A549 (cell line): ENCODE measurements around the gene SPACA6. TPM values are rescaled to one million over a fixed set of nuclear protein-coding genes. Genes with fewer than 3 reads are reported as not detected.
A peak's percentile ranks its signal among the peaks of the same experiment; 100 is the strongest.

Experiments
- ATAC-seq, 2 experiments: fragments of 200-7000 bp in 1 of 2; fragments of >200 bp in 1 of 2; cut with Nextera tagmentation in 1 of 2; cut with Tn5 transposase in 1 of 2; 3 replicates each; pipeline versions ENCODE4 v1.8.0 to v1.9.1; 2018 to 2020; ENCODE audit warnings: mild to moderate bottlenecking in 1 of 2, moderate library complexity in 1 of 2
- CTCF ChIA-PET: fragments of 300-600 bp; sonication (Branson Sonifier 250); formaldehyde crosslinking; extraction: SDS; loops from one replicate; lab custom pipeline; 2021; ENCODE audit warnings: antibody characterized with exemption, inconsistent platforms; lab: Yijun Ruan, JAX
- POLR2A ChIA-PET: fragments of 350-600 bp; formaldehyde crosslinking; extraction: SDS; loops from one replicate; lab custom pipeline; 2021; ENCODE audit warnings: antibody characterized with exemption, inconsistent platforms; lab: Yijun Ruan, JAX
- DNase-seq, 2 experiments: peaks; one replicate each; pipeline versions ENCODE4 v3.0.0 to v3.0.0-alpha.2; 2011 to 2016; ENCODE audit warnings: low read depth in 1 of 2, low spot score in 1 of 2
- FAIRE-seq: peaks from 2 replicates; lab custom pipeline; 2011; peaks lifted over from hg19 to GRCh38; lab: Jason Lieb, UNC
- H3K27ac ChIP-seq, 2 experiments: fragments of >200 bp; sonication (Bioruptor Twin); formaldehyde crosslinking; 3 replicates each; pipeline ENCODE4 v1.5.1; 2016 to 2017
- H3K4me1 ChIP-seq: fragments of >200 bp; sonication (Bioruptor Twin); formaldehyde crosslinking; 3 replicates; pipeline ENCODE4 v1.6.1; 2016
- H3K4me2 ChIP-seq: fragments of >200 bp; sonication (Bioruptor Twin); formaldehyde crosslinking; 3 replicates; pipeline ENCODE4 v1.6.1; 2016
- H3K4me3 ChIP-seq: fragments of >200 bp; sonication (Bioruptor Twin); formaldehyde crosslinking; 3 replicates; pipeline ENCODE4 v1.5.1; 2016
- H3K9me3 ChIP-seq: fragments of >200 bp; sonication (Bioruptor Twin); formaldehyde crosslinking; 3 replicates; pipeline ENCODE4 v1.6.1; 2016
- BHLHE40 ChIP-seq: IDR thresholded peaks from 2 replicates; pipeline ENCODE4 v1.6.1; 2012; ENCODE audit warnings: low read depth, low read length, inconsistent platforms
- CBX2 ChIP-seq: fragments of 200-600 bp; sonication (generic); IDR thresholded peaks from 2 replicates; pipeline ENCODE4 v1.6.1; 2016; ENCODE audit warnings: low read depth, mild to moderate bottlenecking, borderline replicate concordance
- CHD2 ChIP-seq: fragments of 150-350 bp; IDR thresholded peaks from 2 replicates; pipeline ENCODE4 v1.6.1; 2014; ENCODE audit warnings: low read length; ENCODE audit not compliant: partially characterized antibody
- CHD4 ChIP-seq: fragments of 200-600 bp; sonication (generic); IDR thresholded peaks from 2 replicates; pipeline ENCODE4 v1.6.1; 2016; ENCODE audit warnings: antibody characterized with exemption, mild to moderate bottlenecking, borderline replicate concordance
- EHMT2 ChIP-seq: fragments of 200-600 bp; sonication (generic); IDR thresholded peaks from 2 replicates; pipeline ENCODE4 v1.6.1; 2016; ENCODE audit warnings: antibody characterized with exemption, low read depth, mild to moderate bottlenecking, moderate library complexity
- GATA3 ChIP-seq: IDR thresholded peaks from 2 replicates; pipeline ENCODE4 v1.6.1; 2012; ENCODE audit warnings: borderline replicate concordance
- HDAC2 ChIP-seq: fragments of 200-600 bp; sonication (generic); IDR thresholded peaks from 2 replicates; pipeline ENCODE4 v1.6.1; 2016
- HOXA7 ChIP-seq: fragments of 250-450 bp; sonication (Bioruptor Pico); IDR thresholded peaks from 2 replicates; pipeline ENCODE4 v1.5.0; 2020; ENCODE audit warnings: mild to moderate bottlenecking, moderate library complexity
- JUN ChIP-seq, 2 experiments: fragments of >200 bp; sonication (Bioruptor Twin); formaldehyde crosslinking; IDR thresholded peaks; 2 replicates in 1 of 2; 3 replicates in 1 of 2; pipeline ENCODE4 v1.6.1; 2016 to 2017
- NFE2L2 ChIP-seq: fragments of 150-350 bp; conservative IDR thresholded peaks from 2 replicates; pipeline ENCODE4 v1.6.1; 2014; ENCODE audit warnings: low read length
- NPAS2 ChIP-seq: fragments of 250-450 bp; sonication (Bioruptor Pico); IDR thresholded peaks from 2 replicates; pipeline ENCODE4 v1.8.0; 2022; ENCODE audit warnings: mild to moderate bottlenecking, moderate library complexity, borderline replicate concordance
- POLR2A ChIP-seq: IDR thresholded peaks from 2 replicates; pipeline ENCODE4 v1.6.1; 2012; ENCODE audit warnings: mild to moderate bottlenecking, low read length
- POLR2AphosphoS2 ChIP-seq: conservative IDR thresholded peaks from 2 replicates; pipeline ENCODE4 v1.6.1; 2012; ENCODE audit warnings: low read length, improper control_type of control experiment, inconsistent platforms
- RAD21 ChIP-seq, 2 experiments: fragments of >200 bp in 1 of 2; sonication (Bioruptor Twin) in 1 of 2; formaldehyde crosslinking in 1 of 2; IDR thresholded peaks in 1 of 2; conservative IDR thresholded peaks in 1 of 2; 2 replicates in 1 of 2; 3 replicates in 1 of 2; pipeline ENCODE4 v1.6.1; 2012 to 2018; ENCODE audit warnings: inconsistent platforms in 1 of 2
- RARB ChIP-seq: fragments of 250-450 bp; sonication (Bioruptor Pico); IDR thresholded peaks from 2 replicates; pipeline ENCODE4 v1.8.0; 2021; ENCODE audit warnings: mild to moderate bottlenecking, moderate library complexity
- RNF2 ChIP-seq: fragments of 200-600 bp; sonication (generic); IDR thresholded peaks from 2 replicates; pipeline ENCODE4 v1.6.1; 2016; ENCODE audit warnings: low read depth, mild to moderate bottlenecking, antibody characterized with exemption, moderate library complexity, borderline replicate concordance
- TFCP2L1 ChIP-seq: fragments of 250-450 bp; sonication (Bioruptor Pico); IDR thresholded peaks from 2 replicates; pipeline ENCODE4 v1.5.0; 2021; ENCODE audit warnings: mild to moderate bottlenecking
- WGBS: methylation state at CpG from one replicate; pipeline ENCODE4 v1.1.6; 2017; ENCODE audit errors: missing lambda C conversion rate; 5-methylcytosine and 5-hydroxymethylcytosine counted together
- polyA plus RNA-seq, 4 experiments: library from polyadenylated mRNA; depleted of rRNA in 3 of 4; stranded (reverse); fragments of >200 nt; fragmentation: RNase III in 1 of 4; extraction: RNeasy Plus Mini Kit Qiagen cat#74134 plus additional on column Dnase treatment in 1 of 4; gene quantifications; 2 replicates in 3 of 4; 3 replicates in 1 of 4; pipeline ENCODE4 v1.2.3, GENCODE V29; 2011 to 2017
- TF ChIP-seq, protein P1 (sequence below): fragments of 450-650 bp; IDR thresholded peaks from 2 replicates; pipeline ENCODE4 v1.6.1; 2014; ENCODE audit warnings: antibody characterized with exemption
- TF ChIP-seq, protein P2 (sequence below): fragments of >200 bp; sonication (Bioruptor Twin); formaldehyde crosslinking; IDR thresholded peaks from 2 replicates; pipeline ENCODE4 v1.6.1; 2016

Gene SPACA6
- polyA plus RNA-seq, 2 of the 4 experiments (the other 2 are of a cell fraction): 9.5 to 36.4 TPM

DNA sequence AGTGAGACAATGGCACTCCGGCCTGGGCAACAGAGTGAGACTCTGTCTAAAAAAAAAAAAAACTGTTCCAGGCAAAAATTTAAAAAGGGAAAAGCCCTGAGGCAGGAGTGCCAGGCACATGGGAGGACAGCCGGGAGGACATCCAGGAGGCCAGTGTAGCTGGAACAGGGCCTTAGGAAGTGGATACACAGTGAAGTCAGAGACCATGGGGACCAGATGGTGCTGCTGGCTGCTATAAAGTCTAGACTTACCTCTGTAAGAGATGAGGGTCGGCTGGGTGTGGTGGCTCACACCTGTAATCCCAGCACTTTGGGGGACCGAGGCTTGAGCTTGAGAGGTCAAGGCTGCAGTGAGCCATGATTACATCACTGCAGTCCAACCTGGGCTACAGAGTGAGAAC lies 15.7 kb downstream of the SPACA6 start:
- DNase-seq (no peak), ATAC-seq (no peak), FAIRE-seq (no peak)
- CTCF ChIA-PET: no interaction called here
- Histone ChIP-seq H3K9me3 (no peaks in the 10 kb centered on the region), H3K4me2 (no peak overlapping the region), H3K4me3 (no peak overlapping the region), H3K4me1 (peaks cover 12% of the 10 kb centered on the region; the same call in 2 of the 3 replicates), H3K27ac (no peak overlapping the region)
- TF ChIP-seq HOXA7 (CRISPR knock-in tag): no peak
- TF ChIP-seq JUN (IDR thresholded peaks at IDR 0.05): peak in 1 of 2 experiments; percentile 30; a peak in 2 of 5 replicates
- 88% methylated on average over 4 of the region's 4 CpGs for WGBS
- POLR2A ChIA-PET: no interaction called here

GRCh38 chr19:51709575-51709974 lies 16.4 kb downstream of the SPACA6 start:
- no peak for DNase-seq
- H3K9me3 ChIP-seq: no peaks in the 10 kb centered on the region
- POLR2A ChIA-PET: interaction anchor here (0.8 kb wide), 1 partner anchor 21 kb away, joined by 3 read pairs; no protein-coding TSS in a partner anchor
- CTCF ChIA-PET: interaction anchor here (1.3 kb wide), 1 partner anchor 288 kb away, joined by 4 read pairs; no protein-coding TSS in a partner anchor
- TF ChIP-seq POLR2A (0 out of 2 replicates have a peak, but pooled peaks have one; percentile 14), POLR2AphosphoS2 (0 out of 2 replicates have a peak, but pooled peaks have one; percentile 35), TFCP2L1 (CRISPR knock-in tag) (no peak), RNF2 (no peak), NFE2L2 (no peak), RARB (no peak)
- TF ChIP-seq, protein P1, sequence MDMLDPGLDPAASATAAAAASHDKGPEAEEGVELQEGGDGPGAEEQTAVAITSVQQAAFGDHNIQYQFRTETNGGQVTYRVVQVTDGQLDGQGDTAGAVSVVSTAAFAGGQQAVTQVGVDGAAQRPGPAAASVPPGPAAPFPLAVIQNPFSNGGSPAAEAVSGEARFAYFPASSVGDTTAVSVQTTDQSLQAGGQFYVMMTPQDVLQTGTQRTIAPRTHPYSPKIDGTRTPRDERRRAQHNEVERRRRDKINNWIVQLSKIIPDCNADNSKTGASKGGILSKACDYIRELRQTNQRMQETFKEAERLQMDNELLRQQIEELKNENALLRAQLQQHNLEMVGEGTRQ: no peak
- TF ChIP-seq, all 56 proteins: peak for 2
- peaks cover 9% of the 10 kb centered on the region; the same call in 2 of the 3 replicates for H3K4me1 ChIP-seq
- H3K4me3 ChIP-seq: no peak overlapping the region
- ATAC-seq: peak in 1 of 2 experiments; percentile 3; a peak in 3 of 6 replicates
- H3K27ac ChIP-seq: no peak overlapping the region
- no peak overlapping the region for H3K4me2 ChIP-seq
- FAIRE-seq: no peak
- WGBS: 88% methylated on average over 6 of the region's 6 CpGs

DNA sequence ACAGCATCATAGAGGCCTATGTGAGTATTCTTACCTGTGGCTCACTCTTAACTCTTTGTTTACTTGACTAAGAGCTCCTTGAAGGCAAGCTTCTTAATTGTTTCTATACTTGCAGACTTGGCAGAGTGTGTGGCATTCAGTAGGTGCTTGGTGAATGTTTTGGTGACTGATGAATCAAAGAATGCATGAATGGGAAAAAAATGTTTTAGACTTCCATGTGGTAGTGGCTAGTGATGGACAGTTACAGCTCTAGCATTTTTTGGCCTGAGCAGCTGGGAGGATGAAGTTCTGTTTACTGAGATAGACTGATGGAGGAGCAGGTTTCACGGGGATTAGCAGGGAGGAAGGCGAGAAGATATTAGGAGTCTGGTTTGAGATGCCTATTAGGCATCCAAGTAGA lies 17.0 kb downstream of the SPACA6 start:
- Histone ChIP-seq H3K4me3 (no peak overlapping the region), H3K27ac (no peak overlapping the region), H3K4me1 (peaks cover 3% of the 10 kb centered on the region; the same call in 2 of the 3 replicates), H3K4me2 (no peak overlapping the region), H3K9me3 (0 out of 3 replicates have a peak, but pooled peaks cover 4% of the 10 kb centered on the region)
- ATAC-seq (no peak), DNase-seq (no peak), FAIRE-seq (no peak)
- ChIA-PET CTCF (interaction anchor here (0.7 to 1.3 kb wide), 2 partner anchors 29 to 289 kb away, joined by 3 to 4 read pairs; no protein-coding TSS in a partner anchor), POLR2A (interaction anchor here (0.8 kb wide), 1 partner anchor 21 kb away, joined by 3 read pairs; no protein-coding TSS in a partner anchor)
- TF ChIP-seq EHMT2: no peak
- TF ChIP-seq, protein P2, sequence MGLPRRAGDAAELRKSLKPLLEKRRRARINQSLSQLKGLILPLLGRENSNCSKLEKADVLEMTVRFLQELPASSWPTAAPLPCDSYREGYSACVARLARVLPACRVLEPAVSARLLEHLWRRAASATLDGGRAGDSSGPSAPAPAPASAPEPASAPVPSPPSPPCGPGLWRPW: no peak
- no peak for TF ChIP-seq CHD4
- no peak for TF ChIP-seq BHLHE40
- no peak for TF ChIP-seq GATA3
- no peak for TF ChIP-seq CHD2
- no peak for TF ChIP-seq RAD21 (conservative IDR thresholded peaks at IDR 0.05 in 1 of 2, IDR thresholded peaks at IDR 0.05 in 1 of 2)
- no peak for TF ChIP-seq HDAC2
- WGBS: 69% methylated on average over 2 of the region's 2 CpGs

- Histone ChIP-seq H3K9me3 (peaks cover 8% of the 10 kb centered on the region; the same call in 1 of the 3 replicates), H3K4me1 (no peaks in the 10 kb centered on the region), H3K4me2 (no peak overlapping the region), H3K4me3 (no peak overlapping the region), H3K27ac (no peak overlapping the region)
- ChIA-PET CTCF (interaction anchor here (1.1 to 1.5 kb wide), 2 partner anchors 13 to 66 kb away, joined by 4 to 5 read pairs; no protein-coding TSS in a partner anchor), POLR2A (no interaction called here)
- no peak for FAIRE-seq
- 67% methylated on average over 1 of the region's 1 CpG for WGBS
- DNase-seq: no peak
- ATAC-seq: no peak
- TF ChIP-seq CBX2 (no peak), NPAS2 (CRISPR knock-in tag) (no peak), JUN (IDR thresholded peaks at IDR 0.05) (no peak)
These were observed 18.6 kb downstream of the SPACA6 start for GRCh38 chr19:51711702-51712101.
